Measurements from ENCODE around the gene CLTC. TPM values are rescaled to one million over a fixed set of nuclear protein-coding genes. Genes with fewer than 3 reads are reported as not detected.

CLTC gene
- total RNA-seq, 2 experiments from 2014 or later, result 154 to 161 TPM

DNA sequence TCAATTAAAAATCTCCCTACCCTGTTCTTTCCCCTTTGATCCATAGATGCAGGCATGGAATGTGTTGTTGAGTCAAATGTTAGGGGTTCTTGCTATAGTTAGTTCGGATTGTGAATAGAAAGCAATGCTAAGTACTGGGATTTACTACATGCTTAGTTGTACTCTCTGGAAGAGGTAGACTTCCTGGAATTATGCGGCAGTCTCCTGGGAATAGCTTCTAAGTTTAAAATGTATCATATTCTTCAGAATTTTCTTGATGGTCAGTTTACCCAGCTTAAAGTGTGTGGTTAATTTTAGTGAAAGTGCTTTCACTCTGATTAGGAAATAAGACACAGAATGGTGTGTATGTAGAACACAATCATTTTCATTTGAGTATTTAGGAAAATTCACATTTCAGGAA is 3.5 kb downstream of the CLTC start:
- Mint-ChIP-seq H3K4me1 (peaks cover 53% of the 10 kb centered on the region), H3K4me3 (peak overlapping the region; percentile 30), H3K36me3 (peaks cover 17% of the 10 kb centered on the region), H3K27ac (no peak overlapping the region), H3K27me3 (peaks cover 4% of the 10 kb centered on the region), H3K9me3 (no peaks in the 10 kb centered on the region)
- no peak for DNase-seq

DNA sequence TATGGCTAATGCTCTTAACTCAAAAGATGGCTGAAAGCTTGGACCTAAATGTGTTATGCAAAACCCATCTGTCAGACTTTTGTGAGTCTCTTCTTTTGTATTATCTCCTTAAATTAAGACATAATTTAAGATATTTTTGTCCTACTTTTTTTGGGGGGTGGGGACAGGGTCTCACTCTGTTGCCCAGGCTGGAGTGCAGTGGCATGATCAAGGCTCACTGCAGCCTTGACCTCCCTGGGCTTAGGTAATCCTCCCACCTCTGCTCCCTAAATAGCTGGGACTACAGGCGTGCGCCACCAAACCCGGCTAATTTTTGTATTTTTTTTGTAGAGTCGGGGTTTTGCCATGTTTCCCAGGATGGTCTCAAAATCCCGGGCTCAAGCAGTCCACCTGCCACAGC is 7.1 kb downstream of the CLTC start:
- Mint-ChIP-seq H3K27ac (no peak overlapping the region), H3K4me1 (peaks cover 60% of the 10 kb centered on the region), H3K36me3 (peaks cover 41% of the 10 kb centered on the region), H3K9me3 (no peaks in the 10 kb centered on the region), H3K27me3 (no peaks in the 10 kb centered on the region), H3K4me3 (no peak overlapping the region)
- DNase-seq, result no peak

DNA sequence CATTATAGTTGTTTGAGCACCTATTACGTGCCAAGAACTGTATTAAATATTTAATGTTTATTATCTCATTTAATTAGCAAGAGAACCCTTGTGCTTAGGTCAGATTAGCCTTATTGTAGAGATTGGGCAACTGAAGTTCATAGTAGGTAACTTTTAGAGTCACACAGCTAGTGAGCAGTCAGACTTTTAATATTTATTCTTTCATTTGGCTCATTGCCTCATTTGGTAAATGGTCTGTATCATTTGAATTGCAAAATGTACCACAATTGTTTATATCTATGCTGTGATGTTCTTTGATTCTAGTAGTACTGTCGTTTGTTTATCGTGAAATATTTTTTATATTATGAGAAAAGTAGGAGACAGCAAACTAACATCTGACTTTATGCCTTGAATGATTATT is 7.6 kb downstream of the CLTC start:
- H3K36me3 Mint-ChIP-seq, result peaks cover 41% of the 10 kb centered on the region
- no peaks in the 10 kb centered on the region for H3K27me3 Mint-ChIP-seq
- H3K27ac Mint-ChIP-seq, result no peak overlapping the region
- no peaks in the 10 kb centered on the region for H3K9me3 Mint-ChIP-seq
- H3K4me1 Mint-ChIP-seq, result peaks cover 57% of the 10 kb centered on the region
- H3K4me3 Mint-ChIP-seq, result no peak overlapping the region
- DNase-seq, result no peak

DNA sequence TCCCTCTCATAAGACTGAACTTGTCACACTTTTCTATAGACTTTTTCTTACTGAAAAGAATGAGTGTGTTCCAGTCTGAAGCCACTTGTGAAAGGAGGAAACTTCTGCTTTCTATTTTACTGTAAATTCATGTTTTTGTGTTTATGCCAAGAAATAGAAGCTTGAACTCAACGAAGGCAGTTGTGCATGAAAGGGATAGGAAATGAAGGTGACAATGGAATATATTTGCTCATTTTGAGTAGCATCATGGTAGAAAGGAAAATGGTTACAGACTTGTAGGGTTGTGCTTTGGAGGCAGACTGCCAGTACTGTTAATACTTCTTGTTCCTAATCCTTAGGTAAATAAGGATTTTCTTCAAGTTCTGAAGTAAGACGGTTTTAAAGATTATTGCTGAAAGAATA is 8.1 kb downstream of the CLTC start:
- Mint-ChIP-seq H3K4me1 (peaks cover 55% of the 10 kb centered on the region), H3K4me3 (no peak overlapping the region), H3K27ac (no peak overlapping the region), H3K9me3 (no peaks in the 10 kb centered on the region), H3K27me3 (no peaks in the 10 kb centered on the region), H3K36me3 (peaks cover 41% of the 10 kb centered on the region)
- DNase-seq, result no peak

DNA sequence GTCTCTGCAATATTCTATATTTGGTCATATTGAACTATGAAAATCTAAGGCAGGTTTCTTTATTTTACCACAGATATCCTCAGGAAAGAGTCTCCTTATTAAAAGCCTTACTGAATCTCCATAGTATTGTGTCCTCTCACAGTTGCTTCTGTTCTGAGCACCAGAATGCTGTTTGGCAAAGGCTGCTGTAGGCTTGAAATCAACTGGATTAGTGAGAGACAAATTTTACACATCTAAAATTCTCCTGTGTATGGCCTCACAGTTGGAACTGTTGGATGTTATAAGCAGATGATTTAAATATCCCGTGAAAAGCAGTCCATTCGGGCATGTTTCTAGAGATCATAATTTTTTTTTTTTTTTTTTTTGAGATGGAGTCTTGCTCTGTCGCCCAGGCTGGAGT is 9.5 kb downstream of the CLTC start:
- Mint-ChIP-seq H3K27me3 (no peaks in the 10 kb centered on the region), H3K27ac (no peak overlapping the region), H3K4me3 (no peak overlapping the region), H3K36me3 (peaks cover 34% of the 10 kb centered on the region), H3K4me1 (peaks cover 57% of the 10 kb centered on the region), H3K9me3 (no peaks in the 10 kb centered on the region)
- DNase-seq, result no peak

DNA sequence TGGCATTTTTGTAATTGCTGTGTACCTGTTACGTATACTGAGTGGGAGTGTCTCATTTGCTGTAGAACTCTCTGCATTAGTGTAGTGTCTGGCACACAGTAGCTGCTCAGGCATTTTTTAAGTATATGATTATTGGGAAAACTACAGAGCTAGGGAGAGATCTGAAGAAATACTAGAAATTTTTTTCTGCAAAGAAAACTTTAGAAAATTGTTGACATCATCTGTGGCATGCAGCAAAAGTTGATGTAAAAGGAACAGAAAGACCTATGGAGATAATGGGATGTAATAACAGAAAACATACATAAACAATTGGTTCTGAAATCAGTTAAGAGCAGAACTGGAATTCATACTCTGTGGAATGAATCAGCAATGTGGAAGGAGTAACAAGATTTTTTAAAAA is 11.6 kb downstream of the CLTC start:
- Mint-ChIP-seq H3K36me3 (peaks cover 32% of the 10 kb centered on the region), H3K27ac (no peak overlapping the region), H3K4me1 (peaks cover 64% of the 10 kb centered on the region), H3K27me3 (no peaks in the 10 kb centered on the region), H3K4me3 (no peak overlapping the region), H3K9me3 (no peaks in the 10 kb centered on the region)
- DNase-seq, result no peak

DNA sequence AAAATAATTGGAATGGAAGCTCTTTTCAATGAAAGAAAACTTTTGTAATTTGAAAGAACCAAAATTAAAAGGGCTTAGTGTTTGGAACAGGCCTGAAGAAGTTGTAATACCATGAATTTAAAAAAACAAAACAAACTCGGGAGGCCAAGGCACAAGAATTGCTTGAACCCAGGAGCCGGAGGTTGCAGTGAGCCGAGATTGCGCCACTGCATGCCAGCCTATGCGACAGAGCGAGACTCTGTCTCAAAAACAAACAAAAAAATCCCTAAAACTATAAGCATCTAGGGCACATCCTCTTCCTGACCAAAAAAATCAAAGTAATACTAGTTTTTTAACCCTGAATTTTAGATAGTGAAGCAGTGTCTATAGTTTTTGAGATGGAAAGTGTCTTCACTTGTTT is 12.7 kb downstream of the CLTC start:
- no peaks in the 10 kb centered on the region for H3K9me3 Mint-ChIP-seq
- peaks cover 59% of the 10 kb centered on the region for H3K4me1 Mint-ChIP-seq
- no peak overlapping the region for H3K4me3 Mint-ChIP-seq
- no peaks in the 10 kb centered on the region for H3K27me3 Mint-ChIP-seq
- H3K36me3 Mint-ChIP-seq, result peaks cover 32% of the 10 kb centered on the region
- DNase-seq, result no peak
- no peak overlapping the region for H3K27ac Mint-ChIP-seq

DNA sequence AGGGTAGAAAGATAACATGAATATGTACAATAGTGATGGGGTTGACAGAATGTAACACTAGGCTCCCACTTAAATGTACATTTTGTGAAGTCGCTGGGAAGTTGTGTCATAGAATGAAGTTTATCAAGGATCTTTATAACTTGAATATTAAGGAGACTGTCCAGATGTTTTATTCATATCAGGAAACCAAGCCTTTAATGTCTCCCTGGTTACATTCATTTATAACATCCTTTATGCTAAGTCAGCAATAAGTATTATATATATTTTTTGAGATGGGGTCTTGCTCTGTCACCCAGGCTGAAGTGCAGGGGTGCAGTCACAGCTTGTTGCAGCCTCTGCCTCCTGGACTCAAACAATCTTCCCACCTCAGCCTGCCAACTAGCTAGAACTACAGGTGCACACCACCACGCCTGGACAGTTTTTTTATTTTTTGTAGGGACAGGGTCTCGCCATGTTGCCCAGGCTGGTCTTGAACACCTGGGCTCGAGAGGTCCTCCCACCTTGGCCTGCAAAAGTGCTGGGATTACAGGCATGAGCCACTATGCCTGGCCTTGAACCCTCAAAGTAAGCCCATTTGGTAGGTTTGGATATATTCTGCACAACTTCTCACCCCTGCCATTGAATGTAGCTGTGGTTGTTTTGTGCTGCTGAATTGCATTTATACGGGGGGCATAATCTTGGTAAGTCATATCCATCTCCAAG is 14.1 kb downstream of the CLTC start:
- Mint-ChIP-seq H3K4me3 (no peak overlapping the region), H3K27me3 (no peaks in the 10 kb centered on the region), H3K27ac (no peak overlapping the region), H3K4me1 (peaks cover 55% of the 10 kb centered on the region), H3K9me3 (no peaks in the 10 kb centered on the region), H3K36me3 (peaks cover 24% of the 10 kb centered on the region)
- no peak for DNase-seq

DNA sequence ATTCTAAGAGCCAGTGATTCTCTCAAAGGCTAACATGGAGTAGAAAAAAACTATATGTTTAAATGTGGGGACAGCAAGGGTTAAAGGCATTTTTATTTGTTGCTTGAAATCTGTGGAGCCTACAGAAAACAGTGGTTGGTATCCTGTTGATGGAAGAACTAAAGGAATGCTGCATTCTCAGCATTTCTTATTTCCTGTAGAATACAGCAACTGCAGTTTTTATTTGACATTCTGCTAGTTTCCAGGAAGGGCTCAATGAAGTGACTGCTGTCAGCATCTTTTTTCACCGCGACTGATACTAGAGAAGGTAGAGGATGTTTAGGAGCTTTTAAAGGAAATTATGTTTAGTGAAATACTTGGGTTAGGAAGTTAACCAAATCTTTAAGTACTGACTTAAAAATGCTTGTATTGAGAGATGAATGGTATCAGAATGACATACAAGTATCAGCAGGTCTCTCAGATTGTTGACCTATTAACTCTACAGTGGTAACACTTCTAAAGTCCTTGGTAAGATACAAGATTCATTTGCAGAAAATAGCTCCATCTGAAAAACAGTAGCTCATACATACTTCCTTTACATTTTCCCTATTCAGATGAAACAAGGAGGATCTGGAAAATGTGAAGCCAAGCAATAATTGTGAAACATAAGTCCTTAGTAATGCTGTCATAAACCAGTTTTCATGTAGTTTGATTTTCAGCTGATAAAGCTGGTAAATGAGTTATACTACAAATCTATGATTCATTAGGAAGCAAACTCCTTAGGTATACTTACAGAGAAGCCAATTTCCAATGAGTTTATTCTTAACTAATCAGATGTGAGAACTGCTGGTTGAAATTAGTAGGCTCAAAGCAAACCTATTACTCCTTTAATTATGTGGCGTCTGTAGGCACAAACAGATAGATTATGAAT is 15.2 kb downstream of the CLTC start:
- Mint-ChIP-seq H3K27me3 (no peaks in the 10 kb centered on the region), H3K27ac (peak overlapping the region; percentile 54), H3K4me3 (no peak overlapping the region), H3K36me3 (peaks cover 14% of the 10 kb centered on the region), H3K4me1 (peaks cover 55% of the 10 kb centered on the region), H3K9me3 (no peaks in the 10 kb centered on the region)
- no peak for DNase-seq

DNA sequence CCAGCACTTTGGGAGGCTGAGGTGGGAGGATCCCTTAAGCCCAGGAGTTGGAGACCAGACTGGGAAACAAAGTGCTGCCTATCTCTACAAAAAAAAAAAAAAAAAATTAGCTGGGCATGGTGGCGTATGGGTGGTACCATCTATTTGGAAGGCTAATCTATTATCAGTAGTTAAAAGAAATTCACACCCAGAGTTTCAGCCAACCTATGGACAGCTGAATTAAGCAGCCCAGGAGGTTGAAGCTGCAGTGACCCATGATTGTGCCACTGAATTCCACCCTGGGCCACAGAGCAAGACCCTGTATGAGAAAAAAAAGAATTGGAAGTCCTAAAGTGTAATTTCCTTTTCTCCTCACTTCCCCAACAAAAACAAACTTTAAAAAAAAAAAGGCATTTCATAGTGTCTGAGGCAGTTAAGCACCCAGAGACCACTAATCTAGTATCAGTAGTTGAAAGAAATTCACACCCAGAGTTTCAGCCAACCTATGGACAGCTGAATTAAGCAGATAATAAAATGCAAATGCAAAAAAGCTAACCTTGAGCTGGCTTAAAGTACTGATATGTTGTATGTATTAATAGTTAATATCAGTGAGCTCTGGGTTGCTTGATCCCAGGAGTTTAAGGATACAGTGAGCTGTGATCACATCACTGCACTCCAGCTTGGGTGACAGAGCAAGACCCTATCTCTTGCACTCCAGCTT is 18.1 kb downstream of the CLTC start:
- Mint-ChIP-seq H3K9me3 (no peaks in the 10 kb centered on the region), H3K36me3 (peaks cover 4% of the 10 kb centered on the region), H3K27me3 (no peaks in the 10 kb centered on the region), H3K27ac (no peak overlapping the region), H3K4me1 (peaks cover 59% of the 10 kb centered on the region), H3K4me3 (no peak overlapping the region)
- DNase-seq, result no peak

DNA sequence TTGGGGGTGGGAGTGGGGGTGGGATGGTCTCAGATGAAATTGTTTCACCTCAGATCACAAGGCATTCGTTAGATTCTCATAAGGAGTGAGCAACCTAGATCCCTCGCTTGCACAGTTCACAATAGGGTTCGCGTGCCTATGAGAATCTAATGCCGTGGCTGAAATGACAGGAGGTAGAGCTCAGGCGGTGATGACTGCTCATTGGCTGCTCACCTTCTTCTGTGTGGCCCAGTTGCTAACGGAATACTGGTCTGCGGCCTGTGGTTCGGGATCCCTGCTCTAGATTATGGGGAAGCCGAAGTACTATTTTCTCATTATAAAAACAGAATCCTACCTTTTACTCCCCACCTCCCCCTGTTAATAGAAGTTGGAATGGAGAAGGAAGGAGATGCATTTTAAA is 18.9 kb downstream of the CLTC start:
- H3K4me1 Mint-ChIP-seq, result peaks cover 59% of the 10 kb centered on the region
- peaks cover 4% of the 10 kb centered on the region for H3K36me3 Mint-ChIP-seq
- H3K27me3 Mint-ChIP-seq, result no peaks in the 10 kb centered on the region
- H3K4me3 Mint-ChIP-seq, result no peak overlapping the region
- H3K9me3 Mint-ChIP-seq, result no peaks in the 10 kb centered on the region
- H3K27ac Mint-ChIP-seq, result no peak overlapping the region
- DNase-seq, result no peak

DNA sequence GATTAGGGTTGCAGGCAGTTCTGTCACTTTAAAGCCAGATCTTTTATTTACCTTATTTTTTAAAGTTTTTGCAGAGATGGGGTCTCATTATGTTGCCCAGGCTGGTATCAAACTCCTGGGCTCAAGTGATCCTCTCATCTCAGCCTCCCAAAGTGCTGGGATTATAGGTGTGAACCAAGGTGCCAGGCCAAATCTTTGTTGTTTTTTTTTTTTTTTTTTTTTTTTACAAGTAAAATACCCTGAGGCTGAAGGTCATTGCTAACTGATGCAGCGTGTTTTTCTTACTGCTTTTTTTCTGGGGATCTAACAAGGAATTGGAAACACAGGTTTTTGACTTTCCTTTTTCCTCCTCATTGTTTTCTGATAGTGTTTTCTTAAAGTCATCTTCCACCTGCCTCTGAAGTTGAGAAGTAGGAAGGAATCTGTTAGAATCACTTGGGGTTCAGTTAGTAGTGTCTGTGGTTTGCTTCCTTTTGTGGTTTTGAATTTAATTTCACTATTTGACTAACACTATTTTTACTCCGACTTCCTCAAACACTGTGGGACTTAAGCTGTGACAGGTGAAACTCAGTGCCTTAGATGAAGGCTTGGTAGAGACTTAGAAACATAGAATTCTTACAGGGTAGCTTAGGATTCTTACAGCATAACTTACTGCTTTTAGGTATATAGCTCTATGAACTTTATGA is 22.2 kb downstream of the CLTC start:
- H3K27me3 Mint-ChIP-seq, result no peaks in the 10 kb centered on the region
- H3K4me3 Mint-ChIP-seq, result peak overlapping the region; percentile 2
- peaks cover 38% of the 10 kb centered on the region for H3K4me1 Mint-ChIP-seq
- H3K27ac Mint-ChIP-seq, result peak overlapping the region; percentile 66
- no peak for DNase-seq
- peaks cover 13% of the 10 kb centered on the region for H3K36me3 Mint-ChIP-seq
- no peaks in the 10 kb centered on the region for H3K9me3 Mint-ChIP-seq

DNA sequence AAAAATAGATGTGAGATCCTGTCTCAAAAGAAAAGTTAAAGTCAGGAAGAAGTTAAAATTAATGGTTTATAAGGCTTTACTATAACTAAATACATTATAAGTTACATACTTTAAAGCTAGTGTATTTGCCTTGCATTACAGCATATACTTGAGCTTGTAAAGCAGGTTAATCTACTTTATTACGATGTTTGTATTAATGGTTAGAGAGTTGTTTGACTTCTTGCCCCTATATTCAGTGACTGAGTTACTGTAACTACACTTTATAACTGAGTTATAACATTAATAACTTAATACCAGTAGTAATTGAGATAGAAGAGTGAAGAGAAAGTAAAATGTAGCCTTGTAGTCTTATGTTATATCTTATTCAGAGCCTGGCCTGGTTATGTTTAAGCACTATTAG is 22.9 kb downstream of the CLTC start:
- Mint-ChIP-seq H3K36me3 (peaks cover 18% of the 10 kb centered on the region), H3K4me3 (peak overlapping the region; percentile 2), H3K9me3 (no peaks in the 10 kb centered on the region), H3K27ac (no peak overlapping the region), H3K27me3 (no peaks in the 10 kb centered on the region), H3K4me1 (peaks cover 40% of the 10 kb centered on the region)
- no peak for DNase-seq

DNA sequence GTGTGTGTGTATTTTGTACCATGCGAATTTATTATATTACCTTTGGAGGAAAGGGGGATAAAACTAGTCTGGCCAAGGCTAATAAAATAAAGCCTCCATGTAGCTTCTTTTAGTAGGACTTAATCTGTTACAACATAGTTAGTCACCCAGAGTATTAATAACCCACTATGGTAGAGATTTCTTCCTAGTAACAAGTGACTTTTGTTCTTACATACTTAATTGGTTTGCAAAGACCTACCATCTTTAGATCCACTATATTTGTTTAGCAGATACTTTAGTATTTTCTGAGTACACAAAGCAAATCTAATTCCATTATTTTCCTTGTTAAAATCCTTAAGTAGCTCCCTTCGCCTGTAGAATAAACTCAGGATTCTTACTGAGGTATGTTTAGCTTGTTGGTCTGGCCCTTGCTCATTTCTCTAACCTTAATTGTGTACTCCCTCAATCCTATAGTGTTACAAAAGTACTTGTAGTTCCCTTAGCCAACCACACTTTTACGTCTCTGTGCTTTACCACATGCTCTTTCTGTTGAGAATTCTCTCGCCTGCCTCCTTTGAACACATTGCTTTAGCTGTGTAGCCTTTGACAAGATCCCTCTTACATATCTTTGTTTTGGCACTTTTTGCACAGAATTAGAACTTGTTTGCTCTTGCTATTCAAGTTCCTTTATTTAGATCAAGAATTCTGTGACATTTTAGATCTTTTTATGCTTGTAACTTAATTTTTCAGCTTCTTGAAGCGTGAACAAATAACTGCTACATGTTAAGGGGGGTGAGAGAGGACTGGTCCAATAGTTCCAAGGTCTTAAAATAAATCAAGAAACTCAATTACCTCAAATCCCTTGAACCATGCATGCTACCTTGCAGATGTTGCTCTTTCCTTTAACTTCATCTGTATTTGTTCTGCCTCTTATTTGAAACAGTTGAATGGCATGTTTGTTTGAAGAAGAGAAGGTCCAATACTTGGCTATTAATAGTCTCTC is 23.8 kb downstream of the CLTC start:
- no peaks in the 10 kb centered on the region for H3K27me3 Mint-ChIP-seq
- no peak overlapping the region for H3K4me3 Mint-ChIP-seq

More for the DNA sequence above, 23.8 kb downstream of the CLTC start:
- peaks cover 36% of the 10 kb centered on the region for H3K4me1 Mint-ChIP-seq
- no peaks in the 10 kb centered on the region for H3K9me3 Mint-ChIP-seq
- no peak overlapping the region for H3K27ac Mint-ChIP-seq
- H3K36me3 Mint-ChIP-seq, result peaks cover 18% of the 10 kb centered on the region
- DNase-seq, result no peak
